ENCODE measurements around the gene OR4M1.
"Not testable (repeated sequence)": the region's sequence is repeated elsewhere in the genome, so short reads cannot be mapped to it uniquely, and the experiment has no call there.

The OR4M1 gene

DNA sequence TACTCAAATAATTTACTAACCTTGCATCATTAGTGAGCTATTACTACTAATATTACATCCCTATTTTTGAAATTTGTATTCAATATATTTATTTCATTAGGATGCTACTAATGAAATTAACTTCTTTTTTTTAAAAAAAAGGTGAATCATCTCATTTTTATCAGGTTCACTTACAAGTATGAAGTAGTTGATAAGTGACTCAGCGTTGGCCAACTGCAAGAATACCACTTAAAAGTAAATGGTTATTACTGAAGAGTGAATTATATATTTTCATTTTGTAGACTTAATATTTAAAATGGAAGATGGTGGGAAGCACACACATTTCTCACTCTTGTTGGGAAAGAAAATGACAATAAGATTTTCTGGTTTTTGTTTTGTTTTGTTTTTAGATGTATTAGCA, 49.9 kb downstream of the OR4M1 start:
- TF ChIP-seq, protein P1, sequence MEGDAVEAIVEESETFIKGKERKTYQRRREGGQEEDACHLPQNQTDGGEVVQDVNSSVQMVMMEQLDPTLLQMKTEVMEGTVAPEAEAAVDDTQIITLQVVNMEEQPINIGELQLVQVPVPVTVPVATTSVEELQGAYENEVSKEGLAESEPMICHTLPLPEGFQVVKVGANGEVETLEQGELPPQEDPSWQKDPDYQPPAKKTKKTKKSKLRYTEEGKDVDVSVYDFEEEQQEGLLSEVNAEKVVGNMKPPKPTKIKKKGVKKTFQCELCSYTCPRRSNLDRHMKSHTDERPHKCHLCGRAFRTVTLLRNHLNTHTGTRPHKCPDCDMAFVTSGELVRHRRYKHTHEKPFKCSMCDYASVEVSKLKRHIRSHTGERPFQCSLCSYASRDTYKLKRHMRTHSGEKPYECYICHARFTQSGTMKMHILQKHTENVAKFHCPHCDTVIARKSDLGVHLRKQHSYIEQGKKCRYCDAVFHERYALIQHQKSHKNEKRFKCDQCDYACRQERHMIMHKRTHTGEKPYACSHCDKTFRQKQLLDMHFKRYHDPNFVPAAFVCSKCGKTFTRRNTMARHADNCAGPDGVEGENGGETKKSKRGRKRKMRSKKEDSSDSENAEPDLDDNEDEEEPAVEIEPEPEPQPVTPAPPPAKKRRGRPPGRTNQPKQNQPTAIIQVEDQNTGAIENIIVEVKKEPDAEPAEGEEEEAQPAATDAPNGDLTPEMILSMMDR (IDR thresholded peaks at IDR 0.05; ENCODE audit: low read depth, low read length), result no peak
- H3K4me3 ChIP-seq (ENCODE audit: low read depth, low read length), result no peak overlapping the region

- H3K4me3 ChIP-seq (ENCODE audit: low read depth, low read length), result no peak overlapping the region
- TF ChIP-seq, protein P1 (IDR thresholded peaks at IDR 0.05; ENCODE audit: low read depth, low read length), result no peak
Observed at GRCh38 chr14:19823765-19824164, 50.5 kb downstream of the OR4M1 start.

DNA sequence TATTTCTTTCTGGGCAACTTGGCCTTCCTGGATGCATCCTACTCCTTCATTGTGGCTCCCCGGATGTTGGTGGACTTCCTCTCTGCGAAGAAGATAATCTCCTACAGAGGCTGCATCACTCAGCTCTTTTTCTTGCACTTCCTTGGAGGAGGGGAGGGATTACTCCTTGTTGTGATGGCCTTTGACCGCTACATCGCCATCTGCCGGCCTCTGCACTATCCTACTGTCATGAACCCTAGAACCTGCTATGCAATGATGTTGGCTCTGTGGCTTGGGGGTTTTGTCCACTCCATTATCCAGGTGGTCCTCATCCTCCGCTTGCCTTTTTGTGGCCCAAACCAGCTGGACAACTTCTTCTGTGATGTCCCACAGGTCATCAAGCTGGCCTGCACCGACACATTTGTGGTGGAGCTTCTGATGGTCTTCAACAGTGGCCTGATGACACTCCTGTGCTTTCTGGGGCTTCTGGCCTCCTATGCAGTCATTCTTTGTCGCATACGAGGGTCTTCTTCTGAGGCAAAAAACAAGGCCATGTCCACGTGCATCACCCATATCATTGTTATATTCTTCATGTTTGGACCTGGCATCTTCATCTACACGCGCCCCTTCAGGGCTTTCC, 54.4 kb downstream of the OR4M1 start:
- H3K4me3 ChIP-seq (ENCODE audit: low read depth, low read length), result not testable (repeated sequence)

DNA sequence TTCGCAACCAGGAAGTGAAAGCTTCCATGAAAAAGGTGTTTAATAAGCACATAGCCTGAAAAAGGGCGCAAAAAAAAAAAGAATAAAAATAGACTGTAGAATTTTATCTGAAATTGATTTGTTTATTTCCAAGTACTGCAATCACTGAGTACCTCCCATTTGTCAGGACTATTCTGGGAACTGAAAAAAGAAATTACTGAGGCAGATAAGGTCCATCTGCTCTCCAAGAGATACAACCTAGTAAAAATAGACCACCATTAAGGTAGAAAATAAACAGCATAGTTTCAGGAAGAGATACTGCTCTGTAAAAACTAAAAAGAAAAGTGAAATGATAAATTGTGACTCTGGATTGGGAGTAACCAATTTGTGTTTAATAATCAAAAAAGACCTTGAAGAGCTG, 55.0 kb downstream of the OR4M1 start:
- H3K4me3 ChIP-seq (ENCODE audit: low read depth, low read length), result no peak overlapping the region
- TF ChIP-seq, protein P1 (IDR thresholded peaks at IDR 0.05; ENCODE audit: low read depth, low read length), result no peak

All from WI38 (cell line).